HL-60 (cell line): ENCODE results near the gene BTBD3.

Experiments
- DNase-seq, 2 experiments: peaks; one replicate each; pipeline ENCODE4 v3.0.0-alpha.2; 2010 to 2020; ENCODE audit warnings: low read depth in 1 of 2, low spot score in 1 of 2
- H3K27ac ChIP-seq: fragments of 250-450 bp; sonication (Bioruptor Pico); replicated peaks from 2 replicates; pipeline ENCODE4 v1.5.1; 2020; ENCODE audit warnings: mild to moderate bottlenecking, moderate library complexity
- H3K27me3 ChIP-seq: fragments of 250-450 bp; sonication (Bioruptor Pico); 2 replicates; pipeline ENCODE4 v1.5.1; 2021; ENCODE audit warnings: mild to moderate bottlenecking, moderate library complexity; ENCODE audit not compliant: insufficient read depth, poor library complexity, severe bottlenecking
- H3K4me3 ChIP-seq: replicated peaks from 2 replicates; pipeline ENCODE4 v1.5.1; 2011; ENCODE audit warnings: mild to moderate bottlenecking, control low read depth, low read length; ENCODE audit not compliant: insufficient read depth
- CTCF ChIP-seq: IDR thresholded peaks from one replicate; pipeline ENCODE4 v1.5.1; 2011; ENCODE audit warnings: low read length, control low read depth, inconsistent platforms; ENCODE audit not compliant: insufficient read depth
- GABPA ChIP-seq: IDR thresholded peaks from 2 replicates; pipeline ENCODE4 v1.6.1; 2012; ENCODE audit warnings: low read depth
- POLR2AphosphoS5 ChIP-seq: IDR thresholded peaks from 2 replicates; pipeline ENCODE4 v1.6.1; 2012; ENCODE audit warnings: low read depth
- REST ChIP-seq: IDR thresholded peaks from 2 replicates; pipeline ENCODE4 v1.6.1; 2012; ENCODE audit warnings: low read depth; ENCODE audit not compliant: insufficient replicate concordance
- SPI1 ChIP-seq: IDR thresholded peaks from 2 replicates; pipeline ENCODE4 v1.6.1; 2012; ENCODE audit warnings: low read depth, mild to moderate bottlenecking, borderline replicate concordance

Gene BTBD3

GRCh38 chr20:11919581-11919980 lies 1.9 kb downstream of the BTBD3 start:
- Histone ChIP-seq H3K27ac (no peak overlapping the region), H3K4me3 (no peak overlapping the region), H3K27me3 (no peaks in the 10 kb centered on the region)
- DNase-seq = no peak
- TF ChIP-seq CTCF = no peak
- TF ChIP-seq POLR2AphosphoS5 = no peak
- TF ChIP-seq SPI1 = no peak
- TF ChIP-seq GABPA = no peak
- TF ChIP-seq REST = no peak

- Histone ChIP-seq H3K27ac (no peak overlapping the region), H3K4me3 (no peak overlapping the region), H3K27me3 (no peaks in the 10 kb centered on the region)
- no peak for DNase-seq
- TF ChIP-seq GABPA (no peak), POLR2AphosphoS5 (no peak), SPI1 (no peak)
Measured at GRCh38 chr20:11920083-11920482, 2.4 kb downstream of the BTBD3 start.

- H3K27ac ChIP-seq = no peak overlapping the region
- no peak overlapping the region for H3K4me3 ChIP-seq
- DNase-seq = no peak
- no peaks in the 10 kb centered on the region for H3K27me3 ChIP-seq
- TF ChIP-seq REST (no peak), GABPA (no peak), SPI1 (no peak), POLR2AphosphoS5 (no peak), CTCF (no peak)
Measured at GRCh38 chr20:11921321-11921720, 3.6 kb downstream of the BTBD3 start.

GRCh38 chr20:11922561-11922960 lies 4.9 kb downstream of the BTBD3 start:
- TF ChIP-seq CTCF = no peak
- TF ChIP-seq REST = no peak
- TF ChIP-seq POLR2AphosphoS5 = no peak
- TF ChIP-seq GABPA = no peak
- TF ChIP-seq SPI1 = no peak
- no peak for DNase-seq
- Histone ChIP-seq H3K27me3 (no peaks in the 10 kb centered on the region), H3K4me3 (no peak overlapping the region), H3K27ac (no peak overlapping the region)
